ENCODE measurements around the gene ROGDI.

The ROGDI gene

GRCh38 chr16:4814046-4814445, 11.6 kb upstream of the ROGDI start:
- no peak for DNase-seq (ENCODE audit: low read depth in 2 of 2)

DNA sequence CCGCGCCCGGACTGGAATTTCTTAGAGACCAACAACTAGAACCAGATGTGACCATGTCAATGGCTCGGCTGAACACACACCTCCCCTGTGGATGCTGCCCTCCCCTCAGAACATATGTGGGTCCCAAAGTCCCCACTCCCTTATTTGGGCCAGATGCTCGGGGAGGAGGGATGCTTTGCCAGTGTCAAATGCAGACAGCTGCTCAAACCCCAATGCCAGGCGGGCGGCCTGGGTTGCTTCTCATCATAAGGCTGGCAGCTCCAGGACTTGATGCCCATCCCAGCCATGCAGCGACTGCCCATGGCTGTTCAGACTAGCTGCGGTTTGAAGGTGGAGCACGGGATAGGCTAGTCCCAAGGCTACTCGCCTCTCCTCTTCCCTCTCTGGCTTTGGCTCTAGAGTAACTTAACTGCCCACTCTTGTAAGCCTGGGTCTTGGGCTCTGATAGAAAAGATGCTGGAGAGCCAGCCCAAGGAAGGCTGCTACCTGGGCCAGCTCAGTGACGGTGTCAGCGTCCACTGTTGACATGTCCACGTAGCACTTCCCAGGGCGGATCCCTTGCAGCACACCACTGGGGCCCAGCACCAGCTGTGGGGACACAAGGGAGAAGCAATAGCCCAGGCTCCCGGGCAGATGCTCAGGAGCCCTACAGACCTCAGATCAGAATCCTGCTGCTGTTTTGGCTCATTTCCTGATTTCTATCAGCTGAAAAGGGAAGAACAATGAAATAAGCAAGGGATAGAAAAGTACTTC, 11.0 kb upstream of the ROGDI start:
- no peak for DNase-seq (ENCODE audit: low read depth in 2 of 2)

- DNase-seq (ENCODE audit: low read depth in 2 of 2), result no peak
Measured at GRCh38 chr16:4811773-4812172, 9.3 kb upstream of the ROGDI start.

DNA sequence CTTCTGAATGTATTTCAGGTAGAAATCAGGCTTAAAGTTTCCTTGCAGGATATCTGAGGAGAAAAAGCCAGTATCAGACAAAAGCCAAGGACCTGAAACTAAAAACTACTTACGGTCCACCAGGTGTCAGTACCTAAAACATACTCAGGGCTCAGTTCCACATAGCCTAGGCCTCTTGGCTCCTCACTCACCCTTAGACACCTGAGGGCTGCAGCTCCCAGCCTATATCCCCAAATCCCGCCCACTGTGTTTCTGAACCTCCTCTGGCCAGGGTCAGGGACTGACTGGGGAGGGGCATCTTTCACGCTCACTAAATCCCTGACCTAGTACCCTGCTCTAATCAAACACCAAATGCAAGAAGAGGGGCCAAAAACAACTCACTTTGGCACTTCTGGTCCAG, 8.8 kb upstream of the ROGDI start:
- no peak for DNase-seq (ENCODE audit: low read depth in 2 of 2)

DNA sequence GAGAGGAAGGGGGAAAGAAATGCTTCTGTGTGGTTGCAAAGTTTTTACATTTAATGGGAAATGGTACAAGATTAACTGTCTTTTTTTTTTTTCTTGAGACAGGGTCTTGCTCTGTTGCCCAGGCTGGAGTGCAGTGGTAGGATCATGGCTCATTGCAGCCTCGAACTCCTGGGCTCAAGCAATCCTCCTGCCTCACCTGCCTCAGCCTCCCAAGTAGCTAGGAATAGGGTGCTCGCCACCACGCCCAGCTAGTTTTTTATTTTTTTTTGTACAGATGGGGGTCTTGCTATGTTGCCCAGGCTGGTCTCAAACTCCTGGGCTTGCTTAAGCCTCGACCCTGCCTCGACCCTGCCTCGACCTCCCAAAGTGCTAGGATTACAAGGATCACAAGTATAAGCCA, 3.8 kb upstream of the ROGDI start:
- DNase-seq (ENCODE audit: low read depth in 2 of 2), result no peak

GRCh38 chr16:4805231-4805630, 2.8 kb upstream of the ROGDI start:
- DNase-seq (ENCODE audit: low read depth in 2 of 2), result no peak

DNA sequence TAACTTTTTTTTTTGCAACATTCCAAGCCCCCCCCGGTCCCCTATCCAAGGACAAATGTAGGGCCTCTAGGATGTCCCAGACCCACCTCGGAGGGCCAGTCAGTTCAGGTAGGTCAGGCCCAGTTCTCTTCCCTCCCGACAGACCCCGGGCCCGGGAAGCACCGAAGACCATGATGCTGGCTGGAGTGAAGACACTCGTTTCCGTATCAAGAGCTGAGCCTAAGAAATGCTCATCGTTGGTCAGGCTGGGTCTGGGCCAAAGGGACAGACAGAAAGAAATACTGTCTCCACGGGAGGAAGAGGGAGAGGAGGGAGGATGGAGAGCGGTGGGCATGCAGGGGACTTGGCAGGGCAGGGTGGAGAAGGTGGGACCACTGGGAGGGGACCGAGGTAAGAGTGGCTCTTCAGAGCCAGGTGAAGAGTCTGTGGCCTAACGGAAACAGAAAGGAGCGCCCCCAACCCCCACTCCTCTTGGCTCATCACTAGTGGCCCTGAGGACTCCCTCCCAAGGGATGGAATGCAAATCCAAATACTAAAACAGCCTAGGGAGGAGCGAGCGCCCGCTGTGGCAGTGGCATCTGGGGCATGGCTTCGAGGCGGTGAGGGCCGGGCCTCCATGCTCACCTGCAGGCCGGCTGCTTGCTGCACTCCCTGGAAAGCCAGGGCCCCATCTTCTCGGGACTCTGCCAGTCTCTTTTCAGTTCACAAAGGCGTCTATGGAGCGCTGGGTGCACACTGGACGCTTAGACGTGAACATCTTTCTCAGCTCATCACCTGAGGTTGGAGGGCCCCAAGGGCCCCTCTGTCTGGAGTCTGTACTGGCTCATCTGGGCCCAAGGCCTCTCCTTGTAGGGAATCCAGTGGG, 1.7 kb upstream of the ROGDI start:
- no peak for DNase-seq (ENCODE audit: low read depth in 2 of 2)

GRCh38 chr16:4803401-4803844, 990 bp upstream of the ROGDI start:
- DNase-seq (ENCODE audit: low read depth in 2 of 2), result no peak

- DNase-seq (ENCODE audit: low read depth in 2 of 2), result peak; percentile 69 to 83
Measured at GRCh38 chr16:4802659-4803287, 340 bp upstream of the ROGDI start.

GRCh38 chr16:4801051-4801961, 1.1 kb downstream of the ROGDI start:
- DNase-seq (ENCODE audit: low read depth in 2 of 2), result no peak

DNA sequence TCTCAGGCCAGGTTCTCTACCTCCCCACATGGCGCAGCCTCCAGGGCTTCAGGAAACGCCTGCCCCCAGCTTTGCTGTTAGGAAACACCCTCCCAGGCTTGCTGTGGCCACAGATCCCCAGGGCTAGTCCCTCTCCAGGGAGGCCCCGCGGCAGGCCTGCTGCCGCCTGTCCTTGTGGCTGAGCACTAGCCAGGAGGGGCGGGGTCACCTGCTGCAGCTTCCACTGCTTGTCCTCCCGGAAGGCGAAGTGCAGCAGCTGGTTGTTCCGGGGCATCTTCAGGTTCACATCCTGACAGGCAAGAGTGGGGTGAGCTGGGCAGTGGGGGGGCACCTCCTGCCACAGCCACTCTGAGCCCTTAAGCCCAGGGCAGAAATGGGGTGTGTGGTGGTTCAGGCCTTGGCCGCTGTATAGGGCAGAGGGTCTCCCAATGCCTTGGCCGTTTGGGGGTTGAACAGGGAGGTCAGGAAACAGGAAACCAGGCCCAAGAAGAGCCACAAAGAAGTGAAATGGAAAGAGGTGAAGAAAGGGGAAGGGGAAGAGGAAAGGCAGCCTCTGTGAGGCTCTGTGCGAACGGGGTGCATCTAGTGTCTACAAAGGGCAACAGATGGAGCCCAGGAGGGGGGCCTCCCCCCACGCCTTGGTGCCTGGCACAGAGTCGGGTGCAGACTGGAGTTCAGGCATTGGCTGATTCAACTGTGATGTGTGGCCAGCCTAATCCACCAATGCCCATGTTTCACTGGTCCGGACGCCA, 2.0 kb downstream of the ROGDI start:
- no peak for DNase-seq (ENCODE audit: low read depth in 2 of 2)

GRCh38 chr16:4799171-4799855, 3.1 kb downstream of the ROGDI start:
- DNase-seq (ENCODE audit: low read depth in 2 of 2), result no peak

- no peak for DNase-seq (ENCODE audit: low read depth in 2 of 2)
Measured at GRCh38 chr16:4798456-4798855, 4.0 kb downstream of the ROGDI start.

DNA sequence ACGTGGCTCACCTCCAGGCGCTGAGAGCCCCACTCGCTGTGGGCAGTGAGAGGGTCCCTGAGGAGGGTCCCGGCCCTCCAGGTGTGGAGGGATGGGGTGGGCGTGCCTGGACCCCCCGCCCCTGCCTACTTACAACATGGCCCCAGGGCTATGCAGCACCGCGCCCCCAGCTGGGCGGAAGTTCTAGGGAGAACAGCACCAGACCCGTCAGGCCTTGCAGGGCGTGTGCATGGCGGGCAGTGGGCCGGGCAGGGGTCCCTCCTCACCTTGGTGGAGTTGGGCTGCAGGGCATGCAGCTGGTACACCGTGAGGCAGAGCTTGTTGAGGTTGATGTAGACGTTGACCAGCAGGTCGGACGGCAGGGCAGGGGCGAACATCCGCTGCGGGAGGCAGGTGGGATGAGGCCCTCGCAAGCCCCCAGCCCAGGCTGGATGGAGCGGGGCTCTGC, 4.6 kb downstream of the ROGDI start:
- DNase-seq (ENCODE audit: low read depth in 2 of 2), result no peak

DNA sequence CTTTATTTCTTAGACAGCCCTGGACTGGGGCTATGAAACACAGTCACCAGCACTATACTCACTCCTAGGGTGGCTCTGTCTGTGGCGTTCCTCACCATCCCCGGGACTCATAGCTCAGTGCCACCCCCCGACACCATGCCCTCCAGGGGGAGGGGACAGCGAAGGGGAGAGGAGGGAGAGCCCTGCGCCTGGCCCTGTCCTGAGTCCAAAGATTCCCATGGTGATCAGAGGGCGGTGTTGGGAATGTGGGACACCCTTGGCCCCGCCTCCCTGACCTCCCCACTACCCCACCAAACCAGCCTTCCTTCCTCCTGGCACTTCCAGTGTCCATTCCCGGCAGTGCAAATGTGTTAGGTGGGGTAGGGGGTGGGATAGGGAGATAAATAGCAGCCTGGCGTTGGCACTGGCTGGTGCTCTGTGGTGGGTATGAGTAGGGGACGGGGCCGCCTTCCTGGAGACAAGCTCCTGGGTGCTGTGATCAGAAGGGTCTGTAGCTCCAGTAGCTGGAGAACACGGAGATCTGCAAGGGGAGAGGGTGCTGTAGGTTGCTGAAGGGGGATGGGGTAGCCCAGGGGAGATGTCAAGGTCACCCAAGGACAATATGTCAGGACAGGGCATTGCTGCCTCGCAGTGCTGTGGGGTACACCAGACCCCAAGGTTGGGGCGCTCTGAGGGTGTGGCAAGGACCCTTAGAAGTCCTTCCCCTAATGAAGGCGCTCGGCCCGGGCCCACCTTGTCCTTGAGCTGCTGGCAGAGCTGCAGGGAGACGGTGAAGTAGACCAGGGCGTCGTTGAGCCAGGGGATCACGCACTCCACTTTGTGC, 5.2 kb downstream of the ROGDI start:
- no peak for DNase-seq (ENCODE audit: low read depth in 2 of 2)

DNA sequence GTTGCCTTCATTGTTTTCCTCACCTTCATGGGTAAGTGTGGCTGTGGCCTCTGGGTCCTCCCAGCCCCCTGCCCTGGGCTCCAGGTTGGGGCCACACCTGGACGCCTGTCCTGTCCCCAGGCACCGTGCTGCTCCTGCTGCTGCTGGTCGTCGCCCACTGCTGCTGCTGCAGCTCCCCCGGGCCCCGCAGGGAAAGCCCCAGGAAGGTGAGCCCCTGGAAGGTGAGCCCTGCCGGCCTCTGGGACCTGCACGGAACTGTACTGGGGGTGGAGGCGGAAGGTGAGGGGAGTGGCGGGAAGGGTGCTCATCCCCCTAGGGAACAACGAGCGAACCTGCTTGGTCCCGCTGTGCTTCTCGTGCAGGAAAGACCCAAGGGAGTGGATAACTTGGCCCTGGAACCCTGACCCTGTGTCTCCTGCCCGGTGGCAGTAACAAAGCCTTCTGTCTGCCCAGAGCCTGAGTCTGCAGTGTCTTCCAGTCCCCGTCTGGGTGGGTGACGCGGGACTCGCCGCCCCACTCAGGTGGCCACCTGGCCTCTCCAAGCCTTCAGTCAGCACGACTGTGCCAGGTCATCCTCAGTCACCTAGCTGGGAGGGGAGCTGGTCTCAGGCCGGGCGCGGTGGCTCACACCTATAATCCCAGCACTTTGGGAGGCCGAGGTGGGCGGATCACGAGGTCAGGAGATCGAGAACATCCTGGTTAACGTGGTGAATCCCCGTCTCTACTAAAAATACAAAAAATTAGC, 6.4 kb downstream of the ROGDI start:
- DNase-seq (ENCODE audit: low read depth in 2 of 2), result no peak

DNA sequence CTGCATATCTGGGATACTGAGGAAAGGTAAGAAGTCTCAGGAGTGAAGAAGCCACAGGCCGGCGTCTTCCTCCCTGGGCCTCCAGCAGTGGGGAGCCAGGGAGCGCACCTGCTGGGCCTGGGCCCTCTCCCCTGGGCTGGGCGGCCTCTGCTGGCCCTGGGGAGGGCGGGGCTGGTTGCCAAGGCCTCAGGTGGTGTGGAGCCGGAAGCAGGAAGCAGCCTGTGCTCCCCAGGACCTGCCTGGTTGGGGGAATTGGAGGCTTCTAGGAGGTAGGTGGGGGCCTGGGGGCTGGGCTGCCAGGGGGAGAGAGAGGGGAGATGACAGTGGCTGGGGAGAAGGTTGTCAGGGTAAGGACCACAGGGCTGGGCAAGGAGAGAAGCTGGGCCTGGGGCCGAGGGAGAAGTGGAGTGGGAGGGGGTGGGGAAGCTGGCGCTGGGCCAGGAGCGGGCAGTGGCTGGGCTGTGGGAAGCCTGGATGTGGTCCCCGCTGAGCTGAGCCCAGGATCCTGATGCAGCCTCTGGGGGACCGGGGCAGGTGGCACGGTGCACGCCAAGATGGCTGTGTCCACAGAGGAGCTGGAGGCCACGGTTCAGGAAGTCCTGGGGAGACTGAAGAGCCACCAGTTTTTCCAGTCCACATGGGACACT, 7.1 kb downstream of the ROGDI start, which contains the start of gene SMIM22:
TSS of gene SMIM22 (plus strand) at position 189 of the 647 bp plus-strand sequence. CDS start at position 555, 366 bp downstream.
- DNase-seq (ENCODE audit: low read depth in 2 of 2), result no peak

Data from stimulated activated CD8-positive, alpha-beta memory T cell treated with anti-CD3 and anti-CD28 coated beads, Interleukin-7, amount 100 ng/mL, for 4 hours (primary cell).